ENCODE measurements around the gene PRICKLE4.
"Not testable (repeated sequence)": the region's sequence is repeated elsewhere in the genome, so short reads cannot be mapped to it uniquely, and the experiment has no call there.

The PRICKLE4 gene

GRCh38 chr6:41746107-41746506, 34.5 kb upstream of the PRICKLE4 start:
- DNase-seq: no peak

GRCh38 chr6:41747256-41748101, 33.1 kb upstream of the PRICKLE4 start, which contains the start of gene PGC:
Gene PGC, minus strand, starts transcription at chr6:41747397. Its CDS starts 63 bp downstream, at chr6:41747334.
- no peak for DNase-seq

- DNase-seq: no peak
These were observed 32.5 kb upstream of the PRICKLE4 start for GRCh38 chr6:41748102-41748477.

GRCh38 chr6:41748542-41748941, 32.0 kb upstream of the PRICKLE4 start:
- no peak for DNase-seq

- no peak for DNase-seq
These were observed 30.2 kb upstream of the PRICKLE4 start for GRCh38 chr6:41750374-41750773.

DNA sequence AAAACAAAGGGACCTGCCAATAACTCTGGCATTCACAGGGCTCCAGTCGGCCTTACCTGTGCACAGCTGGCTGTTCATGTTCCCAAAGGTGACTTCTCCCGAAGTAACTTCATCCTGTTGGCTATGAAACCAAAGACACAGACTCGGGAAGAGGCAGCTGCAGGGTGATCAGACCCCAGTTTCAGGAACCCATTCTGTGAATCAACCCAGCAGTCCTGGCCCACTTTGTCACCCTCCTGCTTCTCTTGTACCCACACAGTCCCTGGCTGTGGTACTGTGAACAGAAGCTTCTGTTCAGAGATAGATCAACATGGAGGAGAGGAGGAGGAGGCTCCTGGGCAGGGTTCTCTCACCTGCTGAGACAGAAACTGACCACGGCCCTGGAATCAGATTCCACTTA, 24.7 kb upstream of the PRICKLE4 start:
- no peak for DNase-seq

- no peak for DNase-seq
These were observed 24.2 kb upstream of the PRICKLE4 start for GRCh38 chr6:41756354-41756753.

DNA sequence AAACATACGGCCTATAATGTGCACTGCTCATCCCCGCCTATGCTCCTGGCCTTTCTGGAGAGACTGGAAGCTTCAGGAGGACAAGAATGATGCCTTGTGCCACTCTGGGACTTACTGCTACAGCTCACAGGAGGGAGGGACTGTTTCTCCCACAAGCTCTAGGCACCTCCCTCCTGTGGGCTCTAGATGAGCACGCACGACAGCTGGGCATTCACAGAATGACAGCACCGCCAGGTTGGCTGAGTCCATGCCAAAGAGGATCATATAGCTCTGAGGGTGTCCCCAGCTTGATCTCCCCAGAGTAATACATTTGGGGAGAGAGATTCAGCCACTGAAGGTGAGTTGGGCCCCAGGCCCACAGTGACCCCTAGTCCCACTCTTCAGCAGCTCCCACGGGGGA, 23.3 kb upstream of the PRICKLE4 start:
- no peak for DNase-seq

- DNase-seq: no peak
These were observed 22.5 kb upstream of the PRICKLE4 start for GRCh38 chr6:41757931-41758640.

- no peak for DNase-seq
These were observed 21.9 kb upstream of the PRICKLE4 start for GRCh38 chr6:41758641-41759035.

GRCh38 chr6:41759106-41759904, 21.3 kb upstream of the PRICKLE4 start:
- DNase-seq: no peak

- DNase-seq: no peak
These were observed 20.5 kb upstream of the PRICKLE4 start for GRCh38 chr6:41759905-41760579.

- DNase-seq: no peak
These were observed 17.1 kb upstream of the PRICKLE4 start for GRCh38 chr6:41763470-41763869.

DNA sequence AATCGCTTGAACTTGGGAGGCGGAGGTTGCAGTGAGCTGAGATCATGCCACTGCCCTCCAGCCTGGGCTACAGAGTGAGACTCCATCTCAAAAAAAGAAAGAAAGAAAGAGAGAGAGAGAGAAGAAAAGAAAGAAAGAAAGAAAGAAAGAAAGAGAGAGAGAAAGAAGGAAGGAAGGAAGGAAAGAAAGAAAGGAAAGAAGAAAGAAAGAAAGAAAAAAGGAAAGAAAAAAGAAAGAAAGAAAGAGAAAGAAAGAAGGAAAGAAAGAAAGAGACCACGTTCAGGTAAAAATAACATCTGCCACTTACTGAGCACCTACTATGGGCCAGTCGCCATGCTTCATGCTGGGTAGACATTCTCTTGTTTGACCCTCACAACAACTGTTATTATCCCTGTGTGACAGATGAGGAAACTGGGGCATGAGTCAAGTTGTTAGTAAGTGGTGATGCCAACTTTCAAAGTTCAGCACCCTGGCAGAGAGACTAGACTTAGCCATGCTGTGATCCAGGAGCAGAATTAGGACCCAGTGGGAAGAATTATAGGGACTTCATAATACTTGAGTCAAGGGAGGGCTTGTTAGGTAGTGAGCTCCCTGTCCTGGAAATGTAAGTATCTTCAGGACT, 14.4 kb upstream of the PRICKLE4 start:
- DNase-seq: not testable (repeated sequence)

- DNase-seq: no peak
These were observed 13.3 kb upstream of the PRICKLE4 start for GRCh38 chr6:41767112-41767833.

- DNase-seq: no peak
These were observed 11.9 kb upstream of the PRICKLE4 start for GRCh38 chr6:41768545-41769308.

GRCh38 chr6:41769376-41769775, 11.2 kb upstream of the PRICKLE4 start:
- DNase-seq: no peak

GRCh38 chr6:41770381-41771057, 10.1 kb upstream of the PRICKLE4 start:
- DNase-seq: no peak

DNA sequence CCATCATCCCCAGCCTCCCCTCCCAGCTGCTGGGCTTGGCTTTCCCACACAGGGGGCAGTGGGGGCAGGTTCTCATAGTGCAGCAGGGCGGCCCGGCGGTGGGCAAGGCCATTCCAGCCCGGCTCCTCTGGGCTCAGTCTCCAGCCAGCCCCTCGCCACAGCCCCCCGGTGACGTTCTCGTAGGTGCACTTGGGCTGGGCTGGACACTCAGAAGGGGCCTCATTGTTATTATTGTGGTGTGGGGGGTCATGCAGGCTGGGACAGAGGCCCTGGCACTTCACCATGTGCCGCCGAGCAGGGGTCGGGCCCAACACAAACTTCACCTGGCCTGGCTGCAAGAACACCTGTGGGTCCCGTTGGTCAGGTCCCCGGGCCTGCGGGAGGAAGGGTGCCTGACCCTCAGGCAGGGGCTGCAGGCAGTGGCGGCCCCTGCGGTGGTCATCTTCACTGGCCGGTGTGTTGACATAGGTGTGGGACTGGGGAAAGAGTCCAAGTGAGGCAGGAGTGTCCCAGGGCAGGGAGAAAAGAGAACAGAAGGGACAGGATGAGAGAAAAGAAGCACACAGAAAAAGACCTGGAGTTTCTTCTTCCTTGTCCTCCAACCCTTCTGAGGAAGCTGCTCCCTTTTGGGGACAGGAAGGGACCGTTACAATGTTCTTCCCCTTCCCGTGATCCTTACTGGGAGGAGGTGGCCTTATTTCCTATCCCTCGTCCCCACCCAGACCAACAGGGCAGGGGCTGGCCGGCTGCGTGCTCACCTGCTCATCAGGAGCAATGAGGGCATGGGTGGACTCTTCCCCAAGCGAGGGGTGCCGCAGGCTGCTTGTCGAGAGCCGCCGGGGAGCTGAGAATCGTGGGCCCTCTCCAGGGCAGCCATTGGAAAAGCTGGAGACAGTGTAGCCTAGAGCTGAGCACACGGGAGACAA, 9.3 kb upstream of the PRICKLE4 start:
- no peak for DNase-seq

Measured in activated CD4-positive, alpha-beta T cell treated with anti-CD3 and anti-CD28 coated beads, Interleukin-2, Interleukin-6, amounts not matched to agents 100 ng/mL and 50 ng/mL, durations not matched to agents 16 hours and 8 hours (primary cell).